GM21619 (cell line): ENCODE measurements around the gene CECR2.

ENCODE experiments used
- ATAC-seq: cut with Tn5 transposase; IDR thresholded peaks from one replicate; pipeline ENCODE4 v1.9.1; 2021; ENCODE audit not compliant: unreplicated experiment

The CECR2 gene

DNA sequence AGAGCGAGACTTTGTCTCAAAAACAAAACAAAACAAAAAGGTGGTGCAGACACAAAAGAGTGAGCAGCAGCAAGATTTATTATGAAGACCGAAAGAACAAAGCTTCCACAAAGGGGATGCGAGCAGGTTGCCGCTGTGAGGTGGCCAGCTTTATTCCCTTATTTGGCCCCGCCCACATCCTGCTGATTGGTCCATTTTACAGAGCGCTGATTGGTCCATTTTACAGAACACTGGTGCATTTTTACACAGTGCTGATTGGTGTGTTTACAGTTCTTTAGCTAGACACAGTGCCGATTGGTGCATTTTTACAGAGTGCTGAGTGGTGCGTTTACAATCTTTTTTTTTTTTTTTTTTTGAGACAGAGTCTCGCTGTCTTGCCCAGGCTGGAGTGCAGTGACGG, 77.4 kb downstream of the CECR2 start:
- no peak for ATAC-seq

DNA sequence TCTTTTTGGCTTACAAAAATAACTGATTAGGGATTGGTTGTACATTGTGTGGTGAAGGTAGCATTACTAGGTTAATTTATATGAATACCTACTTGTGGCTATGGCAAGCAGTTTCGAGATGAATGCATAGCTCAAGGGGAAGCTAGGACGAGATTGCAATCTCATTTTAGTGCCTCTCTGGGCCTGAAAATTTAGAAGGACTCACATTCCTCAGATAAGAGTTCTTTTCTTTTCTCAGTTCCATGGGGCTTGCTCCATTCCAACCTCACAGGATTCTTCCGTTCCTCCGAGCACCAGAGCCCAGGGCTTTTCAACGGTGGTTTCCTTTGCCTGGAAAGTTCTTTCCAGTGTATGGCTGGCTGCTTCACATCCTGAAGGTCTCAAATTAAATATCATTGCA, 82.1 kb downstream of the CECR2 start:
- no peak for ATAC-seq

DNA sequence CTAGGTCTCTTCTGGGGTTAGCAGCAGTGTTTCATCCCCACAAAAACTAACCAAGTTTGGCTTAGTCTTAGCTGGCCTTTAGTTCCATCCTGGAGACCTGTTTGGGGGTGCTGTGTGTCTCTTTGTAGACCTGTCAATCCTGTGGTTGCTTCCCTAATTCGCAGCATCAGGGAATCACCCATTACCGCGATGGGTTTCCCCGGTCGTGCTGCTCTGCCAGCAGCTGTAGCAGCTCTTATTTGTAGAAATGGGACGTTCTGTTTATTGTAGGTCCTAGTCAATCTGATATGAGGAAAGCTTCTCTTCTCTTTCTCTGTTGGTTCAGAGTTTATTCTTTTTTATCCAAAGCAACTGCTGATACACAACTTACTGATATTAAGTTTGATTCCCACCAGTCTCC, 91.6 kb downstream of the CECR2 start:
- no peak for ATAC-seq

DNA sequence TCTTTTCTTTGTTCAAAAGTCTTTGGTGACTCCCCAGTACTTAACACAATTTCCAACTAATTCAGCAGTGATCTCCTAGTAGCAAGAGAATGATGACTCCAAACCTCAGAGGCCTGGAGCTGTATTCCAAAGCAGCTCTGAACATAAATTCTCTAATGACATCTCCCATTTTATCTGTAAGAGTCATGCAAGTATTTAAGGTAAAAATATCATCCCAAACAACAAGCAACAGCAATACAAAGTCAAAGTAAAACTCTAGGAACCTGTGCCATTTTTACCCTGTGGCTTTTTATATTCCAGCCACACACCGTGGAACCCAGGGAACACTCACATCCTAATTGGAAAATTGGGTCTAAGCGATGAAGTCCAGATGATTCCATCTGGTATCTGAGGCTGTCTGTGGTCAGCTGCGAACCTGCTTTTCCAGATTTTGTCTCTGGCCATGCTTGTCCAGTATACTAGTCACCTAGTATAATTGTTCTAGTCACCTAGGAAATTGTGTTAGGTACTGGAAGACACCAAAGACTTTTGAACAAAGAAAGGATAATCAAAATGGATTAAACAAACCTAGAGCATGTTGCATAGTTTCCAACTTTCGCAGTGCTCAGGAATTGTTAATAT, 101.7 kb downstream of the CECR2 start:
- ATAC-seq: no peak

DNA sequence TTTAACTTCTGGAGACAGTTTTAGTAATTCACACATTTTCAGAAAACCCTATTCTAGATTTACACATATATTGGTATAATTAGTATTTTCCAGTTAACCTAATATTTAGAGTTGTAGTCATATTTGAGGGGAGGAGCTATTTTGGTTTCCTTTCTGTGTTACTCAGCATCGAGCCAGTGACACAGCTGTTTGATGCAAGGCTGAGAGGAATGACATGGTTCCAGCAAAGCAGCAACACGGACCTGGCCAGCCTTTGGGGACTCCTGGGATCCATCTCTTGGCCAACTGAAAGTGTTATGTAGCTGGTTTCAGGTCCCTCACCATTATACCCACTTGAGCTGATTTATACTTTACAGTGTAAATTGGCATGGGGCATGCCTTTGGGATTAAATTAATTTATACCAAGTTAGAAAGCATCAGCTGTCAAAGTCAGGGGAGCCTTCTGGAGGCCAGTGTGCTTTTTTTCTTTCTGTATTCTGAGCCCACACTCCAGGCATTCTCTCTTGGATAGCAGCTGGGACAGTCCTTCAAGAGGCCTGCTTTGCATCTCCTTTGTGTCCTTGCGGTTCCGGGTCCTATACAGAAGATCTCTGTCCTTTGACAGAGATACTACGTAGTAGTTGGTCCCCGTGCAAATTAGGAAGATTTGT, 102.8 kb downstream of the CECR2 start:
- no peak for ATAC-seq

DNA sequence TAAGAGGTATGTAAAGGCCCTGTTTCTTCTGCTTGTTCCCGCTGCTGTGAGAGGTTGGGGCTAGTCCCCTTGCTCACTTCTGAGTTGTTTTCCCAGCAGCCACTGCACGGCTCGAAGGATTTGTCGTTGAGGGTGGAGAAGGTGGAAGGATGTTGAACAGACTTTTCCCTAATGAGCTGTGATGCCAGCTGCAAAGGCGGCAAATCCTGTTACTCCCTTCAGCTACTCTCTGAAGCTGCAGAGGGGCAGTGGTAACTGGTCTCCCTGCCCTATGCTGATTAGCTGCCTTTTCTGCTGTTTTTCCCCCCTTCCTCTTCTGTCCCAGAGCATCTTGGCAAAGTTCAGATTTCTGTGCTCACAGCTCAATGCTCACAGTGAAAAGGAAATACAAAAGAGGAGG, 103.7 kb downstream of the CECR2 start:
- no peak for ATAC-seq

DNA sequence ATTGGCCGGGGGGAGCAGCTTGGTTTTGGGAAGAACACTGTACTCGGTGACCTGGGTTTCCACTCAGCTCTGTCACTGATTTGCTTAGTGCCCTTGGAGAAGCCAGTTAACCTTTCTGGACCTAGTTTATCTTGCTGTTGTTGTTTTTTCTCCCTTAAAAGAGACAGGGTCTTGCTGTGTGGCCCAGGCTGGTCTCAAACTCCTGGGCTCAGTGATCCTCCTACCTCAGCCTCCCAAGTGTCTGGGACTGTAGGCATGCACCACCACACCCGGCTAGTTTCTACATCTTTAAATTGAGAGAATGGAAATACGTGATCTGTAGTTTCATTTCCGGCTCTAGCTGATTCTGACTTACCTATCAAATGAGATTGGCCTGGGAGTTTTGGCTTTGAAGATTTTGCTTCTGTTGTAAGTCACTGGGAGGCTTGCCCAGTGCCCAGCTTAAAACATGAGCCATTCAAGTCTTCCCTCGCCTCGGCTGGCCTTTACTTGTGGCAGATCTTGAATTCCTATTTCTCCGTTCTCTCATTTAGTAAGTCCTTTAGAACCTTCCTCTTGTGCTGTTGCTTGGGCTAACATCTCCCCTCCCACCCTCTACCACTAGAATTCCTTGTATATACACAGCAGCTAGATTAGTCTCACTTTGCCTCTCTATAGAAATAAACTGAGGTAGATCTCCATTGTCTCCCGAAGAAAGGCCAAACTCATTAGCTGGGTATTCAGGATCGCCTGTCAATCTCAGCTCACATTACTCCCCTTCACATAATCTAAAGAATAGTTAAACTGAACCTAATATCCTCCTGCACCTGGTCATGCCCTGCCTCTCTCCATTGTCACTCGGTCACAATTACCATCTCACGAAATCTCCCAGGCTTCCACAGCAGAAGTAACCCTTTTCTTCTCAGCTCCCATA, 106.3 kb downstream of the CECR2 start:
- no peak for ATAC-seq

DNA sequence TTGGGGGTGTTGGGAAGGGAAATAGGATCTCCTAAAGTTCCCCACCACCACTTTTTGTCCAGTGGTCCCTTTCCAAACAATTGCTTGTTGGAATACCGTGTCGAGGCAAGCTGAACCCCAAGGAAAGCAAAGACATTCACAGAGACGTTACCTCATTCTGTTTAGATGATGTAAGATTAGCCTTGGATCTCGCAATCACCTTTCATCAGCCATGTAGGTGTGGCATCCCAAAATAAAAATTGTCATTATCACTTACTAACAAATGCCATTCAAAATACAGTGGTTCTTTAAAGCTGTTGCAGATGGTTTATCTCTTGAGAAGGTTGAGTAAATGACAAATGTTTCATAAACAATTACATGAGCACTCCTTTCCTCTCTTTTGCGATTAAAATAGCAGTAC, 107.6 kb downstream of the CECR2 start:
- no peak for ATAC-seq

DNA sequence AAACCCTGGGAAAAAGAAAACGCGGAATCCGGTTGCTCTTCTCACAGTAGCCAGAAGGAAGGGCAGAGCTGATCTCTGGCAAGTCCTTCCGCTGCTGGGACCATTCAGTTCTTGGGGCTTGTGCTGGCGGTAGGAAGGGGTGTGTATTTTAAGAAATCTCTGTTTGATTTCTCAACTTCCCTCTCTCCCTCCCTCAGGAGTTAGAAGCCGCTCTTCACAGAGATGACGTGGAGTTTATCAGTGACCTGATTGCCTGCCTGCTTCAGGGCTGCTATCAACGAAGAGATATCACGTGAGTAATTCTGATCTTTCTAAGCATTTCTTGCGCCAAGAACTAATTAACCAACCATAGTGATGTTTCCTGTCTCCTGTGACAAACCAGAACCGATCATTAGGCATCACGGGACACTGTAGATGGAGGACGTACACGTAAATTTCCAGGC, 108.2 kb downstream of the CECR2 start:
- ATAC-seq: no peak

DNA sequence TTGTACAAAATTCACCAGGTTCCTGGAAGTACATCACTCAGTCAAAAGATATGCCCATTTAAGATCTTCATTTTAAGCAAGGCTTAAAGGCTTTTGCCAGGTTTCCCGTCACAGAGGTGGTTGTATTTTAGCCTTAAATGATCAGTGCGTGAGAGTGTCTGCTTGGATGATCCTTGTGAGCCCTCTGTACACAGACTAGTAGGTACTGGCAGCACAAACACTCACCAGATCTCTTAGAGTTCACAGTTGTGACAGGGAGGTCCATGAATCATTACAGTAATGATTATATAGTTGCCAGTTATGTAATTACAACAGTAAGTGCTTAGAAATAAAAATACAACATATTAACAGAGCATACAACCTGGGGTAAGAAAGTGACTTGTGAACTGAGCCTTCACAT, 109.9 kb downstream of the CECR2 start:
- ATAC-seq: no peak

DNA sequence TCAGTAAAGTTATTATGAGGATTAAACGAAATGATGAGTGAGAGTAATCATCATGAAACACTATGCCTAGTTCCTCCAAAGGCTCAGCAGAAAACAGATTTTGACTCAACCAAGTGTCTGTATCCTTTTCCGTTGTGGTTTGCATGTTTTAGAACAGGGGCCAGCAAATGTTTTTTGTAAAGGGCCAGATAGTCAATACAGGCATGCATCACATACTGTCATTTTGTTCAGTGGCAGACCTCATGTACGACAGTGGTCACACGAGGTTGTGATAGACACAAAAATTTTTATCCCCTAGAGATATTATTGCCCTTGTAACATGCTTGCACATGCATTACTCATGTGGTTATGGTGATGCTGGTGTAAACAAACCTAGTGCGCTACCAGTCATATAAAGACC, 112.2 kb downstream of the CECR2 start:
- ATAC-seq: no peak

DNA sequence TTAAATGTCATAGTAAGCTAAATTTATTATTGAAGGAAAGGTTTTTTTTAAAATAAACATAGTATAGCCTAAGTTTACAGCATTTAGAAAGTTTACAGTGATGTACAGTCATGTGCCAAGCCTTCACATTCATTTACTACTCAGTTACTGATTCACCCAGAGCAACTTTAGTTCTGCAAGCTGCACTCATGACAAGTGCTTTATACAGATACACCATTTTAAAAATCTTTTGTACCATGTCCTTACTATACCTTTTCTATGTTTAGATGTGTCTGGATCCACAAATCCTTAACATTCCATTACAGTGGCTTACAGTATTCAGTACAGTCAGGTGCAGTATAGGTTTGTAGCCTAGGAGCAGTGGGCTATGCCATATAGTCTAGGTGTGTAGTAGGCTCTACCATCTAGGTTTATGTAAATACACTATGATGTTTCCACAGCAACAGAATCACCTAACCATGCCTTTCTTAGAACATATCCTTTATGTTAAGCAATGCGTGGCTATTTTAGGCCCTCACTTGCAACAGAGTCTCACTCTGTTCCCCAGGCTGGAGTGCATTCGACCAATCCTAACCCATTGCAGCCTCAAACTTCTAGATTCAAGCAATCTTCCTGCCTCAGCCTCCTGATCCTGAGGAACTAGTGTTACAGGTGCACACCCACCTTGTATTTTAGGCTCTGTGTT, 114.6 kb downstream of the CECR2 start:
- no peak for ATAC-seq

DNA sequence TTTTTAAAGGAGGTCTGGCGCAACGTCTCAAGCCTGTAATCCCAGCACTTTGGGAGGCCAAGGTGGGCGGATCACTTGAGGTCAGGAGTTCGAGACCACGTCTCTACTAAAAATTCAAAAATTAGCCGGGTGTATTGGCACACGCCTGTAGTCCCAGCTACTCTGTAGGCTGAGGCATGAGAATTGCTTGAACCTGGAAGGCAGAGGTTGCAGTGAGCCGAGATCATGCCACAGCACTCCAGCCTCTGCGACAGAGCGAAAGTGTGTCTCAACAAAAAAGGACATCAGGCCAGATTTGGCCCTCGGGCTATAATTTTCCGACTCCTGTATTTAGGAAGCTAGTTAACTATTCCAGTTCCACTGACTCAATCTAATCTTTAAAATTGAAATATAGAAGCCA, 115.3 kb downstream of the CECR2 start:
- no peak for ATAC-seq

DNA sequence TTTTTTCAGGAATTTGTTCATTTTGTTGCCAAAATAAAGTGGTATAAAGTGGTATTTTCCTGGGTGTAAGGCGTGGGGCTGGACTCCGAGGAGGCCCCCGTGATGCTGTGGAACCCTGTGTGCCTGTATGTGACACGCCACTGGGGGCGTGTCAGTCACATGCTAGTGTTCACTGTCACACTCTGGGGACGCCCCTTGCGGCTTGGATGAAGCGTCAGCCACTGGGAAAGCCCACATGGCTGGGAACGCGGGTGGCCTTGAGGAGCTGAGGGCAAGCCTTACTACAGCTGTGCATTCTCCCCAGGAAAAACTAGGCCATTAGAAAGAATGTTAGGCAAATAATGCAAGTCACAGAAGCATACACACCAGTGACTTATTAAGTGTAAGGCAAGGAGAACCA, 117.1 kb downstream of the CECR2 start:
- no peak for ATAC-seq

DNA sequence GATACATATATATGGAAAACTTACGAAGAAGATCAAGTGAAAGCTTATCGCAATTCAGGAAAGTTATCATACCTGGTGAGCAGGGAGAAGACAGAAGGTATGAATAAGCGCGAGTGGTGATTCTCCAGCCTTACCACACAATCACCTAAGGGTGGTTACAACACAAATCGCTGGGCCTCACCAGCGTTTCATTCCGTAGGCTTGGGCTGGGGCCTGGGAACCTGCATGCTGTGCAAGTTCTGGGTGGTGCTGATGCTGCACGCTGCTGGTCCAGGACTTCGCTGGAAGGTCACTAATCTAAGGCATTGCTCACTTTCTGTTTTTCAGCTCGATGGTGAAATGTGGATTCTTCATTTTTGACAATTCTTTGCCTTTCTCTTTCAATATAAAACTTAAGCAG, 117.5 kb downstream of the CECR2 start:
- no peak for ATAC-seq

DNA sequence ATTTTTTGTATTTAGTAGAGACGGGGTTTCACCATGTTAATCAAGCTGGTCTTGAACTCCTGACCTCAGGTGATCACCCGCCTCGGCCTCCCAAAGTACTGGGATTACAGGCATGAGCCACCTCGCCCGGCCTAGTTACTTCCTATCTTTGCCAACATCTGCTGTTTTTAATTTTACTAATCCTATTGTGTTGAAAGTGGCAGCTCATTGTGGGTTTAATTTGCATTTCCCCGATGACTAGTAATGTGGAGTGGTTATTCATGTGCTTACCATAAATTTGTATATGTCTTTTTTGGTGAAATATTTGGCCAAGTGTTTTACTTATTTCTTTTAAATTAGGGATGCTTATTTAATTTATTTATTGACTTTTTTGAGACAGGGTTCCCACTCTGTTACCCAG, 119.8 kb downstream of the CECR2 start:
- no peak for ATAC-seq

DNA sequence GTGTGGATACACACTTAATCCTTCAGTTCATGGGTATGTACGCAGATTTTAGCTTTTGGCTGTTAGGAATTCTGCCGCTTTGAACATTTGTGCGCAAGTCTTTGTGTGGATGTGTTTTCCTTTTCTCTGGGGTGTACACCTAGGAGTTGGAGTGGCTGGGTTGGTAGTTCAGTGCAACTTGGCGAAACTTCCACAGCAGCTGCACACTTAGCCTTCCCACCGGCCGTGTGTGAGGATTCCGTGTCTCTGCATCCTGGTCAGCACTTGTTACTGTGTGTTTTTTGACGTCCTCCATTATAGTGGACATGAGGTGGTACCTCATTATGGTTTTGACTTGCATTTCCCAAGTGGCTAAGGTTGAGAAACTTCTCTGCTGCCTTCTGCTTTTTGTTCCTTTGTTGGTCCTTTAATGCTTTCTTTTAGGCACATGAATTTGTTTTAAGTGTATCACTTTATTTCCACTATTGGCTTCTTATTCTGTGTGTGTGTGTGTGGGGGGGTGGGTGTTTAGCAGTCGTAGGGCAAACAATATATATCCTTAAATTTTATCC, 121.9 kb downstream of the CECR2 start:
- no peak for ATAC-seq

DNA sequence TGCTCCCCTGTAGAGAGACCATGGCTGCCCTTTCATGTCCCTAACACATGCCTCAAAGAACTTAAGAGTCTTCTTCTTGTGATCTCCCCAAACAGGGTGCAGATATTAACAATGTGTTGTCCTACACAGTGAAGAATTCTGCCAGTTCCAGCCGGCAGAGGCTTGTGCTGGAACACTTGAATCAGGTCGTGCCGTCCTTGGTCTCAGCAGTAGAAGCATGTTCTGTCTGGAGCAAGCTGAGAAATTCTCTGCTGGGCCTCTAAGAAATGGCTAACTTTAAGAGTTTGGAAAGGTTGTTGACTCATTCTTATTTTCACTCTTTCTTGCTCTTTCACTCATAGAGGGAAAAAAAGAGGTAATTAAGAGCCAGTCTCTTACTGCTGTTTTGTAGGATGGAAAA, 123.0 kb downstream of the CECR2 start:
- no peak for ATAC-seq

DNA sequence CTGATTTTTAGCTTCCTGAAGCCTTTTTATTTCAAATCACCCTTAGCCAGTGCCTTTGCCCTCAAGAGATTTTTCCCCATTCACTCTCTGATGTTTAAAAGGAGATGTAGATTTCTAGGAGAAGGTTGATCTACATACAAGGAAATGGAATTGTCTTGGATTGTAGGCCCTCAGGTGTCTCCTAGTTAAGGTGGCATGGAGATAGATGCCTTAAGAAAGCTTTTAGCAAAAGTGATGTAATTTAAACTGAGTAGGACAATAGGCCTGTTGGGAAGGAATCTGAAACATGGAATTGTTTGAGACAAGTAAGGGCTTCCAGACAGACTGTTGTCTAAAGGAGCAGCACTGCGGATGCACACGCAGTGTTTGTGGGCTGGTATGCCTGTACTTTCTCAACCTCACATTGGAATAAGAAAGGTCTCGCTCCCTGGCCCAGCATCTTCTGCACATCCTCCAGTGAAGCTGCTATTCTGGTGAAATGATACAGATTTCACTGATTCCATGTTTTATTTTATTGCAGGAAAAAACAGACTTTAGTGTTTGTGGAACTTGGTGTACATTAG, 124.2 kb downstream of the CECR2 start:
- no peak for ATAC-seq

DNA sequence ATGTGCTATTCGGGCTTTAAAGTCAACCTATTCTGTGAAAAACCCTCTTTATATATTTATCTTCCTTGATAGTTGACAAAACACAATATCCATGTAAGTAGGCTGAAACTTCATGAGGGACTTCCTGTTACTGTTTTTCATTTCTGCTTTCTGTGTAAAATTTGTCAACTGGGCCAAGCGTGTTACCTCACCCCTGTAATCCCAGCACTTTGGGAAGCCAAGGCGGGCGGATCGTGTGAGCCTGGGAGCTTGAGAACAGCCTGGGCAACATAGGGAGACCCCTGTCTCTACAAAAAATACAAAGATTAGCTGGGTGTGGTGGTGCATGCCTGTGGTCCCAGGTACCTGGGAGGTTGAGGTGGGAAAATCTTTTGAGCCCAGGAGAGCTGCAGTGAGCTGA, 127.6 kb downstream of the CECR2 start:
- ATAC-seq: no peak
